ENCODE results near the gene TUBA3D. TPM values are rescaled to one million over a fixed set of nuclear protein-coding genes. Genes with fewer than 3 reads are reported as not detected.
"Not testable (repeated sequence)": the region's sequence is repeated elsewhere in the genome, so short reads cannot be mapped to it uniquely, and the experiment has no call there.

TUBA3D gene
- total RNA-seq, 1 donor from 2014 or later, result not detected

DNA sequence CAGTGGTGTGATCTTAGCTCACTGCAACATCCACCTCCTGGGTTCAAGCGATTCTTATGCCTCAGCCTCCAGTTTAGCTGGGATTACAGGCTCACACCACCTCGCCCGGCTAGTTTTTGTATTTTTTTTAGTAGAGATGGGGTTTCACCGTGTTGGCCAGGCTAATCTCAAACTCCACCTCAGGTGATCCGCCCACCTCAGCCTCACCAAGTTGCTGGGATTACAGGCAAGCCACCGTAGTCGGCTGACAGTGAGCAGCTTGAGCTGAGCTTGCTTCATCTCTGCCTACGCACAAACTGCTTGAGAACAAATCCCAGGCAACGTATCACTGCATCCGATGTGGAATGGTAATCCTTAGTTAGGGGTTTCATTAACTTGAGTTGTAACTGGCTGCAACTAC is 8.2 kb upstream of the TUBA3D start:
- H3K9me3 ChIP-seq; H3K4me1 ChIP-seq; H3K27me3 ChIP-seq; DNase-seq (ENCODE audit: low spot score in 2 of 2); intact Hi-C loops (cut with DNase I); H3K27ac ChIP-seq; H3K4me3 ChIP-seq; H3K36me3 ChIP-seq: not testable (repeated sequence)

DNA sequence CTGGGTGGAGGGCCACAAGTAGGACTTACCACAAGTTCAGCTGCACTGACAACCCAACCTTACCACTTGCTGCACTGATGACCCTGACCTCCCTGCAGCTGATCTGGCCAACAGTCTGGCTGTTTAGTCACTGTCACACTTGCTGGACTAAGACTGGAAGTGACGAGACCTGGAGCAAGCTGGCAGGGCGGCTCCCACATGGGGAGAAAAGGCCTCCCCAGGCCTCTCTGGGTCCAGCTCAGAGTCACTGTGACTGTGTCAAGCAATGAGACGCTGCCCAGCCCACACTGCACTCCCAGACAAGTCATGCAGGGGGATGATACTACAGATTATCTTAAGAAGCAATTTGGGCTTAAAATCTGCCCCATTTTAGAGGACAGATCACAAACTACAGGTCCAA is 5.0 kb upstream of the TUBA3D start:
- H3K9me3 ChIP-seq; intact Hi-C loops (cut with DNase I); H3K27me3 ChIP-seq; H3K36me3 ChIP-seq; DNase-seq (ENCODE audit: low spot score in 2 of 2); H3K4me3 ChIP-seq; H3K27ac ChIP-seq; H3K4me1 ChIP-seq: not testable (repeated sequence)

DNA sequence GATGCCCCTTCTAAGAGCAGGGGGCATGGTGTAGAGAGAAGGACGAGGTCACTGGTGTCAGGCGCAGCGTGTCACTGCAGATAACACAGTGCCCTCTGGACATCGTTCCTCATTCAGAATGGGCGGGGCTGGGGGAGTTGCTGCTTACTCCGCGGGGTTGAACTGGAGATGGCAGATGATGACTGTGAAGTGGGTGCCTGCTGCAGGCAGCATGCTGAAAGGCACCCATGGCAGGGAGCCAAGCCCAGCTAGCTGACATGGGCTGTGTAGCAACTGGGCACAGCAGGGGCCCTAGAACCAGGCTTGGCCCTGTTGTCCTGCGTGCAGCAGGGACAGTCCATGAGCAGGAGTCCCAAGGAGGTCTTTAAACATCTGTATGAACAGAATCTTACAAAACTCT is 4.3 kb upstream of the TUBA3D start:
- DNase-seq (ENCODE audit: low spot score in 2 of 2); H3K4me3 ChIP-seq; H3K27ac ChIP-seq; intact Hi-C loops (cut with DNase I); H3K9me3 ChIP-seq; H3K4me1 ChIP-seq; H3K36me3 ChIP-seq; H3K27me3 ChIP-seq: not testable (repeated sequence)

DNA sequence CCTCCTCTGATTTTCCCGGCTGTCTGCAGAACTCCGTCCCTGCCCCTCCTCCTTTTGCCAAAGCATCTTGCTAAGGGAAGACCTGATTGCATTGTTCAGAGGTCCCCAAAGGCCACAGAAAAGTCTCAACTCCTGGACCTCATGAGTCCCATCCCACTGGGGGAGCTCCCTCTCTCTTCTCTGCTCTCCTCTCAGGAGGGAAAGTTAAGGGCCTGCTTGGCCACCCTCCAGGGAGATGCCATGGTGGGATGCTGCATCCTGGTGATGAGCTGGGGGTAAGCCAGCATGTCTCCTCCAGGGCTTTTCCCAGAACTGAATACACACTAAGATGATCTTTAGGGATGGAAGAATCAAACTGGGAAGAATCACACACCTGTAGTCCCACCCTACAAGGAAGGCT is 2.7 kb upstream of the TUBA3D start:
- intact Hi-C loops (cut with DNase I); DNase-seq (ENCODE audit: low spot score in 2 of 2); H3K36me3 ChIP-seq; H3K9me3 ChIP-seq; H3K4me3 ChIP-seq; H3K27me3 ChIP-seq; H3K27ac ChIP-seq; H3K4me1 ChIP-seq: not testable (repeated sequence)

DNA sequence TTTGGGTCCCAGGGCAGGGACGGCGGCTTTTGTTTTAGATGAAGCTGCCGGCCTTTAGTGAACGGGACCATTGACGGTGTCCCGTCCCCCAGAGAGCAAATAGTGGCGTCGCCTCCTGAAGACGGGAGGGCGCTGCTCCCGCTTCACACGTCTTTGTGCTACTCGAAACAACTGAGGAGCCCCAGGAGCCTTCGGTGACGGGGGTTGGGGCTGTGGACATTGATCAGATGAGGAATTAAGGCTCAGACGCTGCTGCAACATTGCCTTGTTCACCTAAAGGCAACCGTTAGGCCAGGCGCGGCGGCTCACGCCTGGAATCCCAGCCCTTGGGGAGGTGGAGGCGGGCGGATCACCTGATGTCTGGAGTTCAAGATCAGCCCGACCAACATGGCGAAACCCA is 444 bp downstream of the TUBA3D start:
- H3K27me3 ChIP-seq; H3K4me1 ChIP-seq; H3K9me3 ChIP-seq; H3K27ac ChIP-seq; H3K4me3 ChIP-seq; intact Hi-C loops (cut with DNase I); DNase-seq (ENCODE audit: low spot score in 2 of 2); H3K36me3 ChIP-seq: not testable (repeated sequence)

DNA sequence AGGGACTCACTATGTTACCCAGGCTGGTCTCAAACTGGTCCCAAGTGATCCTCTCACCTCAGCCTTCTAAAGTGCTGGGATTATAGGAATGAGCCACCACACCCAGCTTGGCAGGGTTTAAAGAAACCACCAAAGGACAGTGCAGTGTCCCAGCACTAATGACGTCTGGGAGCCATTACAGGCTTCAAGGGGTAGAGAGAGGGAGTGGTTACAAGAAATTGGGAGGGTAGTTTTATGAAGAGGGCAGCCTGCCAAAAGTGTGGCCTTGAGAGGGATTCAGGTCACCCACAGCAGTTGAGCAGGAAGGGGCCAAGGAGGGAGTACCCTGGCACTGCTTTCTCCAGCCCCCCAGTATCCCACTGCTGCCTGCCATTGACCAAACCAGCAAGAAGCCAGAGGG is 1.3 kb downstream of the TUBA3D start:
- H3K27me3 ChIP-seq; intact Hi-C loops (cut with DNase I): not testable (repeated sequence)

DNA sequence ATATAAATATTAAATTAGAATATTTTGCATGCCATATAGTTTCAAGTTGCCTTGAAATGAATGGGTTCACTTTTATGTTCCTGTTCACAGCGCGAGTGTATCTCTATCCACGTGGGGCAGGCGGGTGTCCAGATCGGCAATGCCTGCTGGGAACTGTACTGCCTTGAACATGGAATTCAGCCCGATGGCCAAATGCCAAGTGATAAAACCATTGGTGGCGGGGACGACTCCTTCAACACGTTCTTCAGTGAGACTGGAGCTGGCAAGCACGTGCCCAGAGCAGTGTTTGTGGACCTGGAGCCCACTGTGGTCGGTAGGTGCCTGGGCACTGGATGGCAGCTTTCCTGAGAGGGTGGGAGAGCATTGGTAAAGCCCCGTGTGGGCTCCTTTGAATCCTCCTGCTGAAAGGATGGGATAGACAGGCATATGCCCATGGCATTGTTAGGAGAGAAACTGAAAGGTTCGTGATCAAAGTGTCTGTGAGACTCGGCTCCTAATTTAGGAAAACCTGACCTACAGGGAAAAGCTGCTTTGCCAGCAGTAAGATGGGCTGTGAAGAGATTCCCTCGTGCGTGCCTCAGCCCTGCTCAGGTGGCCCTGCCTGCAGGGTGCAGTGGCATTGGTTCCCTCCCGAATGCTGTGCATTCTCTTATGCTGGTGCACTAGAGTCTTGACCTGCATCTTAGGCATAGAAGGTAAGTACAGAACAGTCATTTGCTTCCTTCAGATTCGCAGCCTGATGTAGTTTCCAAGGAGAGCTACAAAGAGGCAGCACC is 2.3 kb downstream of the TUBA3D start:
- H3K4me3 ChIP-seq; intact Hi-C loops (cut with DNase I); H3K9me3 ChIP-seq; H3K27ac ChIP-seq; H3K27me3 ChIP-seq; DNase-seq (ENCODE audit: low spot score in 2 of 2); H3K36me3 ChIP-seq; H3K4me1 ChIP-seq: not testable (repeated sequence)

More for the DNA sequence above, 1.3 kb downstream of the TUBA3D start:
- DNase-seq (ENCODE audit: low spot score in 2 of 2); H3K4me1 ChIP-seq; H3K36me3 ChIP-seq; H3K27ac ChIP-seq; H3K4me3 ChIP-seq; H3K9me3 ChIP-seq: not testable (repeated sequence)

DNA sequence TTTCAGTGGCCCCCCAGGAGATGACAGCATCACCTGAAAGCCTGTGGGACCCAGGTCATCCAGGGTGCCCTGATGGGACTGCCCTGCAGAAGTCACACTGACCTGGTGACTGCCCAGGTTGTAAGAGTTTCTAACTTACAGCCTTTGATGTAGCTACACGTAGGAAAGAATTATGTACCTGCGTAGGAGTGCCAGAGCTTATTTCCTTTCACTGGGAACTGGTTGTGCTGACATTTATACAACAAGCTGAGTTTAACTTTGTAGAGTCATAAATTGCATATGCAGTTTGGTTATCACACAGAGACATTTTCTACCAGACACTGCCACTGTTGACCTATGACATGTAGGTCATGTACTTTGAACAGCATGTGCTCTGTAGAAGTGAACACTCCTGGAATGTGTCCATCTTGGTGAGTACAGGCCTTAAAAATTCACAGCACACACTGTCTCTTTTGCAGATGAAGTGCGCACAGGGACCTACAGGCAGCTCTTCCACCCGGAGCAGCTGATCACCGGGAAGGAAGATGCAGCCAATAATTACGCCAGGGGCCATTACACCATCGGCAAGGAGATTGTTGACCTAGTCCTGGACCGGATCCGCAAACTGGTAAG is 3.0 kb downstream of the TUBA3D start:
- H3K9me3 ChIP-seq; H3K36me3 ChIP-seq; H3K27me3 ChIP-seq; DNase-seq (ENCODE audit: low spot score in 2 of 2); H3K4me1 ChIP-seq; H3K4me3 ChIP-seq; intact Hi-C loops (cut with DNase I); H3K27ac ChIP-seq: not testable (repeated sequence)

DNA sequence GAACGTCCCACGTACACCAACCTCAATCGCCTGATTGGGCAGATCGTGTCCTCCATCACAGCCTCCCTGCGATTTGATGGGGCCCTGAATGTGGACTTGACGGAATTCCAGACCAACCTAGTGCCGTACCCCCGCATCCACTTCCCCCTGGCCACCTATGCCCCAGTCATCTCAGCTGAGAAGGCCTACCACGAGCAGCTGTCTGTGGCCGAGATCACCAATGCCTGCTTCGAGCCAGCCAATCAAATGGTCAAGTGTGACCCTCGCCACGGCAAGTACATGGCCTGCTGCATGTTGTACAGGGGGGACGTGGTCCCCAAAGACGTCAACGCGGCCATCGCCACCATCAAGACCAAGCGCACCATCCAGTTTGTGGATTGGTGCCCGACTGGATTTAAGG is 4.4 kb downstream of the TUBA3D start:
- intact Hi-C loops (cut with DNase I); DNase-seq (ENCODE audit: low spot score in 2 of 2); H3K27me3 ChIP-seq; H3K27ac ChIP-seq; H3K36me3 ChIP-seq; H3K9me3 ChIP-seq; H3K4me3 ChIP-seq; H3K4me1 ChIP-seq: not testable (repeated sequence)

DNA sequence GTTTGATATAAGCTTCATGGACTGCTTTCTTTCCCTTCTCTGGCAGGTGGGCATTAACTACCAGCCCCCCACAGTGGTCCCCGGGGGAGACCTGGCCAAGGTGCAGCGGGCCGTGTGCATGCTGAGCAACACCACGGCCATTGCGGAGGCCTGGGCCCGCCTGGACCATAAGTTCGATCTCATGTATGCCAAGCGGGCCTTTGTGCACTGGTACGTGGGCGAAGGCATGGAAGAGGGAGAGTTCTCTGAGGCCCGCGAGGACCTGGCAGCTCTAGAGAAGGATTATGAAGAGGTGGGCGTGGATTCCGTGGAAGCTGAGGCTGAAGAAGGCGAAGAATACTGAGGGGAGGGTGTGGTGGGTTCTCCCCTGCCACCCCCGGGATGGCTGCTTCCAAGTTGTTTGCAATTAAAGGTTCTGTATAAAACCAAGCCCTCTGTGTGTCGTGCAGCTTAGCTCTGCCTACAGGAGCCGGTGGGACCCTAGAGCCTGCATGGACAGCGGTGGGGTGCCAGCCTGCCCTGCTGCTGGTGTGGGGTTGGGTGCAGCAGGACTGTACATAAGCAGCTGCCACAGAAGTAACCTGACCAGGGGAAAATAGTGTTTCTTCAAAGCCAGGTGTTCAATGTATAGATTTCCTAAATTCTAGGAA is 6.7 kb downstream of the TUBA3D start:
- H3K36me3 ChIP-seq; intact Hi-C loops (cut with DNase I); H3K4me1 ChIP-seq; DNase-seq (ENCODE audit: low spot score in 2 of 2); H3K4me3 ChIP-seq; H3K27ac ChIP-seq; H3K9me3 ChIP-seq; H3K27me3 ChIP-seq: not testable (repeated sequence)

DNA sequence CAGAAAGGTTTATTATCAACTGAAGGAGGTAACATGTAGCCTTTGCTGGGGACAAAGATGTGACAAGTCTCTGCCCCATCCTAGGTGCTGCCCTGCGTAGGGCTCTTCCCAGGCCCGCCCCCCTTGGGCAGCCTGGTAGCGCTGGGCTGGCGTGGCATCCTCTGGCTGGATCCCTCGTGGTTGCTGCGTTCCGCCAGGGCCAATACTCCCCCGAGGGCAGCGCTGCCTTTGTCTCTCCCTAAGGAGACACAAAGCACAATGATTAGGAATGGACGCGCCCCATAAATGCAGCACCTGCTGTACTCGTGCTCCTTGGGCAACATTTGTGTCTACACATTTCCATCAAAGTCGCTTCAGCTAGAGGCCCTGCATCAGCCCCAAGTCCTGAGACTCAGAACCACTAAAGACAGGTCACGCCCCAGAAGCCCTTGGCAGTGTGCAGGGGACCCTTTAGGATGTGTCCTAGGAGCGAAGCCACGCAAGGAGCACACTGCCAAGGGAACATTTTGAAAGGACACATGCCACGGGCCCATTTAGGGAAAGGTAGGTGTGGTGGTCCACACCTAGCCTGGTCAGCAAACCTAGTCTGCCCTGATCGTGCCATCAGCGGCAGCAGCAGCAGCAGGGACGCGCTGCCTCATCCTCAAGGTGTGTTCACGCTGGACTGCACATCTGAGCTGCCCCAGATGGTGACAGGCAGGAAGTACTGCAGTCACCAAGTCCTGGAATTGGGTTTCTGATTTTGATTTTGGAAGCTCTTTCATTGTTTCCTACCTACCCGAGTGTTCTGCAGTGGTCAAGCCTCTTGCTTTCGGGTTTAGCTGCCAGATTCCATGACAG is 8.3 kb downstream of the TUBA3D start:
- H3K27ac ChIP-seq; DNase-seq (ENCODE audit: low spot score in 2 of 2); H3K9me3 ChIP-seq; H3K27me3 ChIP-seq; H3K36me3 ChIP-seq; H3K4me1 ChIP-seq; H3K4me3 ChIP-seq; intact Hi-C loops (cut with DNase I): not testable (repeated sequence)

DNA sequence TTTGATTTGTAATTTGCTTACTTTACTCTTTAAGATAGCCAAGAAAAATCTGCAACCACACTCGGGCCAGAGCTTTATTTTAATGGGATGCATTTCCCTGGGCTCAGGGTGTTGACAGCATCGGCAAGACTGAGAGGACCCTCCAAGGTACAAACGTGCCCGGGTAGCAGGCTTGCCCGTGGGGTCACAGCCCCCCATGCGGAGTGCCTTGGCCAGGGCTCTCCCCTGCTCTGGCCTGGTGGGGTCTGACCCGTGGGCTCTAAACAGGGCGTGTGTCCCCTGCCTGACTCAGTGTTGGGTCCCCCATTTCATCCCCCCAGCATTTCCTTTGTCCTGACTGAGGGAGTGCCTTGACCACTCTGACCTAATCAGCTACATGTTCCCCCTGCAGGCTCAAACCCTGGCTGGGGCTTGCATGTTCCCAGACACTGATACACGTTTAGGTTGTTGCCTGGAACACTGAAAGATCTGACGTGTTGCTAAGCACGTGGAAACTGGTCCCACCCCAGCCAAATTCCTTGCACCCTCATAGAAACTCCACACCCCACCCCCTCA is 9.1 kb downstream of the TUBA3D start:
- H3K9me3 ChIP-seq; H3K4me3 ChIP-seq; H3K36me3 ChIP-seq; DNase-seq (ENCODE audit: low spot score in 2 of 2); H3K4me1 ChIP-seq; intact Hi-C loops (cut with DNase I); H3K27me3 ChIP-seq; H3K27ac ChIP-seq: not testable (repeated sequence)

DNA sequence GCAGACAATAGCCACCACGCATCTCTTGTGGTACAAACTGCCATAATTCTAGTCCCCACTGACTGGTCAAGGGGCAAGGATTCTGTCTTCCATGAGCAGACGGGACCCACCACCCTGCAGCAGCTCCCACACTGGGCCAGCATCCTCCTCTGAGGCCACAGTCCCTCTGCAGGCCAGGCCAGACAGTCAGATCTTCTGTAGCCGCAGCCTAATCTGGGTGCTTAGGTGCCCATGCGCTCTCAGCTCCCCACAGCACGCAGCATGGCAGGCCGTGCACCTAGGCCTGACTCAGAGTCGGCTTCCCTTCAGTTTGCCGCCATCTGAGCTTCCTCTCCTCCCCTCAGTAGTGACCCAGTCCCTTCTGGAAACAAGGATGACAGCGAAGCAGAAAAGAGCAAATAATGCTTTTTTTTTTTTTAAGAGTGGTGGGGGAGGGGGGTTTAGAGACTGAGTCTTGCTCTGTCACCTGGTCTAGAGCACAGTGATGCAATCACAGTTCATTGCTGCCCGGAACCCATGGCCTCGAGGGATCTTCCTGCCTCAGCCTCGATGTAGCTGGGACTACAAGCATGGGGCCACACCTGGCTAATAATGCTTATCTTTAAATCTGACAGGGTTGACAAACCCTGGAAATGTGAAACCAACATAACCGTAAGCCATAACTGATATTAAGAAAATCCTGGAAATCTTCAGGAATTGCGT is 10.4 kb downstream of the TUBA3D start:
- H3K9me3 ChIP-seq; intact Hi-C loops (cut with DNase I): not testable (repeated sequence)

More for the DNA sequence above, 10.4 kb downstream of the TUBA3D start:
- H3K4me1 ChIP-seq; DNase-seq (ENCODE audit: low spot score in 2 of 2); H3K4me3 ChIP-seq; H3K27ac ChIP-seq; H3K36me3 ChIP-seq; H3K27me3 ChIP-seq: not testable (repeated sequence)
